SK-N-SH (cell line): ENCODE results near the gene SLC29A1. TPM values are rescaled to one million over a fixed set of nuclear protein-coding genes. Genes with fewer than 3 reads are reported as not detected.

Source experiments
- CTCF ChIA-PET: fragments of 300-600, 350-600 bp; formaldehyde crosslinking; extraction: SDS; loops from one replicate; lab custom pipeline; 2021; lab: Yijun Ruan, JAX
- POLR2A ChIA-PET: fragments of 350-600 bp; sonication (Branson Sonifier 250); formaldehyde crosslinking; extraction: SDS; loops from one replicate; lab custom pipeline; 2020; ENCODE audit warnings: antibody characterized with exemption, inconsistent platforms; lab: Yijun Ruan, JAX
- DNase-seq: peaks from one replicate; pipeline ENCODE4 v3.0.0; 2012
- H2AFZ ChIP-seq: fragments of 200-600 bp; sonication (generic); 2 replicates; pipeline ENCODE4 v1.8.1; 2016; ENCODE audit warnings: antibody characterized with exemption, mild to moderate bottlenecking, low read depth
- H3F3A ChIP-seq: fragments of 200-600 bp; sonication (generic); replicated peaks from 2 replicates; pipeline ENCODE3; 2016; ENCODE audit warnings: antibody characterized with exemption, mild to moderate bottlenecking; ENCODE audit not compliant: insufficient read depth
- H3K27ac ChIP-seq, 2 experiments: fragments of 200-500 bp in 1 of 2; fragments of 200-600 bp in 1 of 2; sonication (Bioruptor generic) in 1 of 2; sonication (generic), shearing (Covaris generic) in 1 of 2; 2 replicates each; pipeline versions ENCODE4 v1.5.1 to v1.6.1; 2014 to 2016; ENCODE audit warnings: low read depth in 2 of 2, inconsistent platforms in 1 of 2, low read length in 1 of 2, mild to moderate bottlenecking in 1 of 2, mixed read lengths in 1 of 2
- H3K27me3 ChIP-seq: fragments of 200-600 bp; sonication (generic), shearing (Covaris generic); 2 replicates; pipeline ENCODE4 v1.6.1; 2016; ENCODE audit warnings: mixed run types; ENCODE audit not compliant: insufficient read depth
- H3K36me3 ChIP-seq, 2 experiments: fragments of 200-500 bp in 1 of 2; fragments of 200-600 bp in 1 of 2; sonication (Bioruptor generic) in 1 of 2; sonication (generic) in 1 of 2; replicated peaks in 1 of 2; 2 replicates each; pipeline versions ENCODE3 to v1.5.1; 2014 to 2016; ENCODE audit warnings: low read length in 1 of 2, mild to moderate bottlenecking in 1 of 2; ENCODE audit not compliant: insufficient read depth in 2 of 2, control insufficient read depth in 1 of 2
- H3K4me1 ChIP-seq, 2 experiments: fragments of 200-500 bp in 1 of 2; fragments of 200-600 bp in 1 of 2; sonication (Bioruptor generic) in 1 of 2; sonication (generic), shearing (Covaris generic) in 1 of 2; 2 replicates each; pipeline versions ENCODE4 v1.5.1 to v1.6.1; 2014 to 2016; ENCODE audit warnings: low read depth in 1 of 2, low read length in 1 of 2, mixed run types in 1 of 2; ENCODE audit not compliant: insufficient read depth in 2 of 2, control insufficient read depth in 1 of 2
- H3K4me2 ChIP-seq: fragments of 200-600 bp; sonication (generic), shearing (Covaris generic); 2 replicates; pipeline ENCODE4 v1.6.1; 2017; ENCODE audit warnings: mixed run types
- H3K4me3 ChIP-seq, 2 experiments: fragments of 200-500 bp in 1 of 2; fragments of 200-600 bp in 1 of 2; sonication (Bioruptor generic) in 1 of 2; sonication (generic), shearing (Covaris generic) in 1 of 2; 2 replicates each; pipeline versions ENCODE4 v1.5.1 to v1.8.1; 2014 to 2016; ENCODE audit warnings: low read depth in 2 of 2, inconsistent platforms in 1 of 2, low read length in 1 of 2, mild to moderate bottlenecking in 1 of 2, mixed read lengths in 1 of 2, moderate library complexity in 1 of 2
- H3K79me2 ChIP-seq: fragments of 200-600 bp; sonication (generic); 2 replicates; pipeline ENCODE4 v1.8.1; 2017; ENCODE audit warnings: mild to moderate bottlenecking; ENCODE audit not compliant: insufficient read depth
- H3K9ac ChIP-seq: fragments of 200-600 bp; sonication (generic); 2 replicates; pipeline ENCODE4 v1.6.1; 2017; ENCODE audit warnings: mixed run types
- H3K9me2 ChIP-seq: fragments of 200-600 bp; sonication (generic); 2 replicates; pipeline ENCODE4 v1.6.1; 2017; ENCODE audit warnings: mixed run types
- H3K9me3 ChIP-seq: fragments of 200-600 bp; sonication (generic); 2 replicates; pipeline ENCODE4 v1.6.1; 2017; ENCODE audit warnings: mixed run types, mild to moderate bottlenecking, moderate library complexity
- H4K20me1 ChIP-seq: fragments of 200-600 bp; sonication (generic); 2 replicates; pipeline ENCODE4 v1.6.1; 2017; ENCODE audit warnings: mild to moderate bottlenecking, mixed run types; ENCODE audit not compliant: insufficient read depth
- CHD2 ChIP-seq: fragments of 150-350 bp; IDR thresholded peaks from 2 replicates; pipeline ENCODE4 v1.6.1; 2018; ENCODE audit warnings: low read length; ENCODE audit not compliant: partially characterized antibody
- FOXJ3 ChIP-seq: sonication (generic); formaldehyde crosslinking; IDR thresholded peaks from 2 replicates; pipeline ENCODE4 v1.5.1; 2020; ENCODE audit warnings: mild to moderate bottlenecking, missing genetic modification reagents
- GATA2 ChIP-seq: sonication (generic); formaldehyde crosslinking; IDR thresholded peaks from 2 replicates; pipeline ENCODE4 v1.5.0; 2020; ENCODE audit warnings: mild to moderate bottlenecking, missing genetic modification reagents
- IRF3 ChIP-seq: fragments of 150-350 bp; IDR thresholded peaks from 2 replicates; pipeline ENCODE4 v1.6.1; 2016; ENCODE audit warnings: mild to moderate bottlenecking, low read depth, low read length
- JUND ChIP-seq: IDR thresholded peaks from 2 replicates; pipeline ENCODE4 v1.4.0; 2012
- MAX ChIP-seq: IDR thresholded peaks from 2 replicates; pipeline ENCODE4 v1.4.0; 2012; ENCODE audit warnings: low read depth
- MXI1 ChIP-seq: IDR thresholded peaks from 2 replicates; pipeline ENCODE4 v1.6.1; 2012; ENCODE audit warnings: mild to moderate bottlenecking, low read depth, low read length, improper control_type of control experiment
- POLR2AphosphoS5 ChIP-seq: IDR thresholded peaks from 2 replicates; pipeline ENCODE4 v1.6.1; 2012; ENCODE audit warnings: low read depth, low read length
- RCOR1 ChIP-seq: fragments of 150-350 bp; IDR thresholded peaks from 2 replicates; pipeline ENCODE4 v1.6.1; 2017; ENCODE audit warnings: antibody characterized with exemption, low read length
- RFX5 ChIP-seq: IDR thresholded peaks from 2 replicates; pipeline ENCODE4 v1.6.1; 2012; ENCODE audit warnings: mild to moderate bottlenecking, improper control_type of control experiment, low read length
- SIN3A ChIP-seq: IDR thresholded peaks from 2 replicates; pipeline ENCODE4 v1.6.1; 2012; ENCODE audit warnings: low read depth, mild to moderate bottlenecking, low read length, moderate library complexity, borderline replicate concordance
- SMC3 ChIP-seq: IDR thresholded peaks from 2 replicates; pipeline ENCODE4 v1.6.1; 2012; ENCODE audit warnings: low read depth, low read length, improper control_type of control experiment
- TAF1 ChIP-seq: IDR thresholded peaks from 2 replicates; pipeline ENCODE4 v1.6.1; 2012; ENCODE audit warnings: low read depth, mild to moderate bottlenecking, low read length, moderate library complexity, borderline replicate concordance
- TCF12 ChIP-seq: IDR thresholded peaks from 2 replicates; pipeline ENCODE4 v1.4.0; 2012
- USF1 ChIP-seq: IDR thresholded peaks from 2 replicates; pipeline ENCODE4 v1.4.0; 2012; ENCODE audit warnings: low read depth, borderline replicate concordance
- WGBS: methylation state at CpG from one replicate; pipeline ENCODE4 v1.1.6; 2017; ENCODE audit warnings: low lambda C conversion rate; 5-methylcytosine and 5-hydroxymethylcytosine counted together
- polyA plus RNA-seq, 3 experiments: library from polyadenylated mRNA; depleted of rRNA; stranded (reverse); fragments of >200 nt; gene quantifications; 2 replicates each; pipeline ENCODE4 v1.2.3, GENCODE V29; 2012

Gene SLC29A1
- polyA plus RNA-seq, 1 of the 3 experiments (the other 2 are of a cell fraction): 44.5 TPM

- Histone ChIP-seq H2AFZ (peak overlapping the region; percentile 77; the same call in 1 of the 2 replicates), H3K9me3 (no peaks in the 10 kb centered on the region), H3K4me2 (peak overlapping the region; percentile 75; the same call in 1 of the 2 replicates), H4K20me1 (no peaks in the 10 kb centered on the region), H3K79me2 (no peaks in the 10 kb centered on the region), H3F3A (peaks cover 18% of the 10 kb centered on the region), H3K9me2 (no peaks in the 10 kb centered on the region), H3K4me3 (no peak overlapping the region), H3K27ac (peak overlapping the region; percentile 78 to 91), H3K9ac (no peak overlapping the region), H3K4me1 (peaks cover 26 to 57% of the 10 kb centered on the region in 2 experiments), H3K27me3 (no peaks in the 10 kb centered on the region), H3K36me3 (peaks cover 0 to 6% of the 10 kb centered on the region in 2 experiments)
- DNase-seq: peak; percentile 34
- no peak for TF ChIP-seq JUND
- TF ChIP-seq POLR2AphosphoS5: no peak
- 0 out of 2 replicates have a peak, but pooled peaks have one; percentile 43 for TF ChIP-seq MXI1
- peak; percentile 33; the same call in 1 of the 2 replicates for TF ChIP-seq GATA2 (CRISPR knock-in tag)
- TF ChIP-seq RFX5: no peak
- no peak for TF ChIP-seq SIN3A
- 74% methylated on average over 6 of the region's 6 CpGs for WGBS
- POLR2A ChIA-PET: interaction anchor here (0.6 to 3.2 kb wide), 4 partner anchors 9 to 1306 kb away, joined by 3 to 48 read pairs (median 12); partner anchors contain the start of gene HSP90AB1
- CTCF ChIA-PET: interaction anchor here (0.6 to 8.5 kb wide), 38 partner anchors 11 to 152 kb away, joined by 3 to 224 read pairs (median 9); partner anchors contain the start of genes HSP90AB1, MYMX, NFKBIE and SLC29A1
Observed at GRCh38 chr6:44235269-44235668, 11.9 kb downstream of the SLC29A1 start.

DNA sequence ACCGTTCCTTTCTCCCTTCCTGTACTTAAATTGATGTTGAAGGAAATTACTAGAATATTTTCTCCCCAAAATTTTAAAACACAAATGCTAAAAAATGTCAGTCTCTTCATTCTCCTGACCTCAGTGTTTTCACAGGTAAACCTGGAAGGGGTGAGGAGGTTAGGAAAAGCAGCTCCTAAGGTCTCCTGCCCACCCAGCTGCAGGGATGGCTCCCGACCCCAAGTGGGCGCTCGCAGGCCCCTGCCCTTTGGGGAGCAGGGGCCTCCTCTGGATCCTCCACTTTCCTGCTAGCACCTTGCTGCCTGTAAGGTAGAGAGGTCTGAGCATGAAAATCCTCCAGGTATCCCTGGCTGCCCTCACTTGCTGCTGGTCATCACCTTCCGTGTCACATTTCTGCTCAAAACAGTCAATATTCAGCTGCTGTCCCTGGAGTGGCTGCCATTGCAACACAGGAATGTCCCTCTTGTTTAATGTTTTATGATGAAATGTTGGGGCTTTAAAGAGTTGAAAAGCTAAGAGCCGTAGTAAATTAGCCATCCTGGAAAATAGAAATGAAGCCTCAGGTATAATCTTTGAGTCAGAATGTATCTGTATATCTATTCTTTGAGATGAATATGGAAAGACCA lies 12.6 kb downstream of the SLC29A1 start:
- H3K36me3 ChIP-seq: peaks cover 0 to 6% of the 10 kb centered on the region in 2 experiments
- H2AFZ ChIP-seq: no peak overlapping the region
- no peak for DNase-seq
- CTCF ChIA-PET: interaction anchor here (0.6 to 8.5 kb wide), 22 partner anchors 10 to 146 kb away, joined by 3 to 224 read pairs (median 12); partner anchors contain the start of genes HSP90AB1, MYMX, NFKBIE and SLC29A1
- no peaks in the 10 kb centered on the region for H3K27me3 ChIP-seq
- no peaks in the 10 kb centered on the region for H3K9me3 ChIP-seq
- H3K27ac ChIP-seq: peak overlapping the region in 1 of 2 experiments; percentile 91; a peak in 2 of 4 replicates
- peaks cover 26 to 56% of the 10 kb centered on the region in 2 experiments for H3K4me1 ChIP-seq
- WGBS: 96% methylated on average over 6 of the region's 6 CpGs
- no peak overlapping the region for H3K4me2 ChIP-seq
- H3K79me2 ChIP-seq: no peaks in the 10 kb centered on the region
- TF ChIP-seq CHD2: no peak
- TF ChIP-seq USF1: no peak
- no peak for TF ChIP-seq SIN3A
- TF ChIP-seq IRF3: no peak
- no peak for TF ChIP-seq MAX
- no peak for TF ChIP-seq RCOR1
- no peak for TF ChIP-seq TAF1
- TF ChIP-seq MXI1: no peak
- TF ChIP-seq GATA2 (CRISPR knock-in tag): no peak
- no peak for TF ChIP-seq TCF12
- no peak for TF ChIP-seq SMC3
- no peak for TF ChIP-seq JUND
- no peak for TF ChIP-seq FOXJ3 (CRISPR knock-in tag)
- TF ChIP-seq, all 33 proteins: peak for 0
- POLR2A ChIA-PET: interaction anchor here (2.7 to 3.2 kb wide), 2 partner anchors 10 to 11 kb away, joined by 27 to 48 read pairs; partner anchors contain the start of gene HSP90AB1
- Histone ChIP-seq H4K20me1 (no peaks in the 10 kb centered on the region), H3K9ac (no peak overlapping the region), H3K4me3 (no peak overlapping the region), H3K9me2 (no peaks in the 10 kb centered on the region), H3F3A (peaks cover 18% of the 10 kb centered on the region)
